ENCODE results near the gene ALOX12B. TPM values are rescaled to one million over a fixed set of nuclear protein-coding genes. Genes with fewer than 3 reads are reported as not detected.

ALOX12B gene
- total and polyA plus RNA-seq, 2 of the 8 experiments (the other 6 are each of a cell fraction or from before 2014, with no cell fraction given) = 0.86 TPM; not detected in 1

- CTCF ChIA-PET (ENCODE audit: partially characterized antibody) = interaction anchor here (0.9 to 1.2 kb wide), 5 partner anchors 8 to 35 kb away, joined by 3 to 8 read pairs (median 5); partner anchors contain the start of gene ALOXE3
- no peak overlapping the region for H3K9ac ChIP-seq (replicated peaks in 1 of 4; ENCODE audit: extremely low read depth in 1 of 4, low read depth in 3 of 4, low read length in 3 of 4)
Observed at GRCh38 chr17:8096541-8096940, 9.0 kb upstream of the ALOX12B start.

More at GRCh38 chr17:8096541-8096940, 9.0 kb upstream of the ALOX12B start:
- no peak overlapping the region for H3K18ac ChIP-seq (ENCODE audit: extremely low read depth, low read length)
- H2BK15ac ChIP-seq (ENCODE audit: low read length) = no peak overlapping the region
- WGBS, 2 experiments (ENCODE audit: extremely low coverage in 1 of 2, insufficient coverage in 1 of 2, insufficient read length in 1 of 2, insufficient replicate concordance in 2 of 2, low coverage in 1 of 2, low lambda C conversion rate in 2 of 2, missing lambda C conversion rate in 1 of 2) = 82% methylated on average over 8 of the region's 8 CpGs; no CpG with 5 or more reads in 1 of the 2 experiments
- no peaks in the 10 kb centered on the region for H3K4me1 ChIP-seq (replicated peaks in 1 of 4; ENCODE audit: control insufficient read depth in 3 of 4, insufficient read depth in 4 of 4, low read length in 3 of 4)
- H3K4ac ChIP-seq (replicated peaks; ENCODE audit: insufficient read length, low read depth, low read length) = no peak overlapping the region
- no peak overlapping the region for H2BK5ac ChIP-seq (ENCODE audit: low read depth, low read length)
- 0 out of 2 replicates have a peak overlapping the region, but pooled peaks have one; percentile 9 for H2BK12ac ChIP-seq (ENCODE audit: low read depth, low read length)
- no peak overlapping the region for H2AFZ ChIP-seq (ENCODE audit: low read length)
- no peak overlapping the region for H2AK5ac ChIP-seq (ENCODE audit: low read depth, low read length)
- no peak for TF ChIP-seq RBBP5 (IDR thresholded peaks at IDR 0.05; ENCODE audit: borderline replicate concordance, low read depth, low read length)
- no peak for TF ChIP-seq RXRA (IDR thresholded peaks at IDR 0.05; ENCODE audit: insufficient read depth, low read depth, low read length)
- TF ChIP-seq TBP (IDR thresholded peaks at IDR 0.05; ENCODE audit: low read depth, low read length) = no peak
- no peak for TF ChIP-seq RAD21 (IDR thresholded peaks at IDR 0.05 in 1 of 2, conservative IDR thresholded peaks at IDR 0.05 in 1 of 2; ENCODE audit: low read depth in 2 of 2, low read length in 2 of 2)
- TF ChIP-seq CEBPB (IDR thresholded peaks at IDR 0.05; ENCODE audit: low read depth, low read length) = no peak
- TF ChIP-seq BCL11A (IDR thresholded peaks at IDR 0.05; ENCODE audit: low read depth in 2 of 2, low read length in 2 of 2) = no peak
- H3K23me2 ChIP-seq (ENCODE audit: low read depth, low read length) = no peaks in the 10 kb centered on the region
- no peak overlapping the region for H4K91ac ChIP-seq (replicated peaks; ENCODE audit: insufficient read length, low read length)
- H4K20me1 ChIP-seq (replicated peaks in 1 of 2; ENCODE audit: control insufficient read depth in 1 of 2, insufficient read depth in 2 of 2, low read length in 2 of 2) = no peaks in the 10 kb centered on the region
- POLR2A ChIA-PET (ENCODE audit: partially characterized antibody) = no interaction called here
- H3K27me3 ChIP-seq (replicated peaks in 1 of 4; ENCODE audit: control insufficient read depth in 3 of 4, extremely low read depth in 1 of 4, insufficient read depth in 3 of 4, low read length in 3 of 4) = peaks cover 0 to 5% (median 1%) of the 10 kb centered on the region in 4 experiments; a peak in 3 of 7 replicates
- H3K56ac ChIP-seq (replicated peaks; ENCODE audit: insufficient read length, low read depth, low read length) = no peak overlapping the region
- no peak overlapping the region for H2BK120ac ChIP-seq (replicated peaks; ENCODE audit: low read depth, low read length)
- no peak overlapping the region for H3K4me3 ChIP-seq (ENCODE audit: extremely low read depth in 1 of 4, insufficient read depth in 2 of 4, low read depth in 3 of 4, low read length in 4 of 4)
- no peak for DNase-seq (ENCODE audit: low read depth in 1 of 2, low spot score in 2 of 2)
- no peaks in the 10 kb centered on the region for H3K36me3 ChIP-seq (ENCODE audit: control insufficient read depth in 2 of 4, insufficient read depth in 4 of 4, low read length in 3 of 4)
- H2BK20ac ChIP-seq (ENCODE audit: low read length) = no peak overlapping the region
- no peaks in the 10 kb centered on the region for H3K9me3 ChIP-seq (ENCODE audit: insufficient read depth in 2 of 2, low read depth in 1 of 2, low read length in 1 of 2)
- no peak overlapping the region for H3K4me2 ChIP-seq (ENCODE audit: insufficient read depth in 1 of 2, low read depth in 2 of 2, low read length in 2 of 2)
- no peak overlapping the region for H3K23ac ChIP-seq (ENCODE audit: insufficient read length)
- FAIRE-seq = no peak
- no peaks in the 10 kb centered on the region for H3K79me1 ChIP-seq (ENCODE audit: low read depth, low read length)
- no peak overlapping the region for H3K14ac ChIP-seq (ENCODE audit: insufficient read length)
- no peaks in the 10 kb centered on the region for H3K79me2 ChIP-seq (ENCODE audit: control insufficient read depth in 1 of 2, insufficient read depth in 2 of 2, low read length in 2 of 2)
- no peak overlapping the region for H4K8ac ChIP-seq (ENCODE audit: extremely low read depth, insufficient read depth, low read length)
- H4K5ac ChIP-seq (ENCODE audit: insufficient read length, low read depth, low read length) = no peak overlapping the region
- H3K27ac ChIP-seq (ENCODE audit: low read depth, low read length) = no peak overlapping the region
